ENCODE measurements around the gene ERCC6.

ERCC6 gene

GRCh38 chr10:49484486-49485235, 54.3 kb downstream of the ERCC6 start:
- H3K36me3 ChIP-seq (ENCODE audit: insufficient read depth, low read length) = no peaks in the 10 kb centered on the region
- H3K9me3 ChIP-seq (ENCODE audit: low read length) = no peaks in the 10 kb centered on the region
- H3K27me3 ChIP-seq (ENCODE audit: control insufficient read depth in 1 of 2, insufficient read depth in 2 of 2, low read length in 2 of 2) = no peaks in the 10 kb centered on the region
- no peak overlapping the region for H3K4me3 ChIP-seq (ENCODE audit: low read depth in 1 of 2, low read length in 2 of 2)
- no peak overlapping the region for H3K27ac ChIP-seq (ENCODE audit: low read depth, low read length)
- H3K9ac ChIP-seq (ENCODE audit: low read length) = no peak overlapping the region
- no peaks in the 10 kb centered on the region for H3K4me1 ChIP-seq (ENCODE audit: insufficient read depth, low read length)

GRCh38 chr10:49478819-49479218, 60.1 kb downstream of the ERCC6 start:
- H3K9ac ChIP-seq (ENCODE audit: low read length) = no peak overlapping the region
- H3K9me3 ChIP-seq (ENCODE audit: low read length) = no peaks in the 10 kb centered on the region
- H3K27ac ChIP-seq (ENCODE audit: low read depth, low read length) = no peak overlapping the region
- H3K4me3 ChIP-seq (ENCODE audit: low read depth in 1 of 2, low read length in 2 of 2) = no peak overlapping the region
- H3K4me1 ChIP-seq (ENCODE audit: insufficient read depth, low read length) = no peaks in the 10 kb centered on the region
- H3K36me3 ChIP-seq (ENCODE audit: insufficient read depth, low read length) = peaks cover 35% of the 10 kb centered on the region
- H3K27me3 ChIP-seq (ENCODE audit: control insufficient read depth in 1 of 2, insufficient read depth in 2 of 2, low read length in 2 of 2) = no peaks in the 10 kb centered on the region

GRCh38 chr10:49474901-49475300, 64.0 kb downstream of the ERCC6 start:
- no peak overlapping the region for H3K27ac ChIP-seq (ENCODE audit: low read depth, low read length)
- H3K9ac ChIP-seq (ENCODE audit: low read length) = no peak overlapping the region
- H3K4me1 ChIP-seq (ENCODE audit: insufficient read depth, low read length) = no peaks in the 10 kb centered on the region
- H3K27me3 ChIP-seq (ENCODE audit: control insufficient read depth in 1 of 2, insufficient read depth in 2 of 2, low read length in 2 of 2) = no peaks in the 10 kb centered on the region
- no peaks in the 10 kb centered on the region for H3K9me3 ChIP-seq (ENCODE audit: low read length)
- no peak overlapping the region for H3K4me3 ChIP-seq (ENCODE audit: low read depth in 1 of 2, low read length in 2 of 2)
- peaks cover 69% of the 10 kb centered on the region for H3K36me3 ChIP-seq (ENCODE audit: insufficient read depth, low read length)

DNA sequence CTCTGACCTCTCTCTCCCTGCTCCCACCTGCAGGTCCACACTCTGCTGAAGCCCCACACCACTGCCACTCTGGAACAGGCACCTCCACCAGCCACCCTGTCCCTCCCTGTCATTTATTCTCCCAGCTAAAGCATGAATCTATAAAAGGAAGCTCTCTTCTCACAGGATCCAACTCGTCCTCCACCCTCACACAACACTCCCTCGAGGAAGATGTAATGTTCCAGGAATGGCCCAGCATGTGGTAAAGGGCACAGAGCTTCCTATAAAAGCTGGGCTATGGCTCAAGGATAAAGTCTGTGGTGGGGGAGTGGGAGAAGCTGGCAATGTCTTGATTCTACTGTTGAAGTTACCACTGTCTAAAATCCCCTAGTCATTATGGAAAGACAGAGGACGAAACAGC, 67.4 kb downstream of the ERCC6 start:
- H3K9me3 ChIP-seq (ENCODE audit: low read length) = no peaks in the 10 kb centered on the region
- H3K4me3 ChIP-seq (ENCODE audit: low read depth in 1 of 2, low read length in 2 of 2) = no peak overlapping the region
- H3K27ac ChIP-seq (ENCODE audit: low read depth, low read length) = no peak overlapping the region
- H3K4me1 ChIP-seq (ENCODE audit: insufficient read depth, low read length) = no peaks in the 10 kb centered on the region
- H3K9ac ChIP-seq (ENCODE audit: low read length) = no peak overlapping the region
- H3K27me3 ChIP-seq (ENCODE audit: control insufficient read depth in 1 of 2, insufficient read depth in 2 of 2, low read length in 2 of 2) = no peaks in the 10 kb centered on the region
- H3K36me3 ChIP-seq (ENCODE audit: insufficient read depth, low read length) = peaks cover 65% of the 10 kb centered on the region

DNA sequence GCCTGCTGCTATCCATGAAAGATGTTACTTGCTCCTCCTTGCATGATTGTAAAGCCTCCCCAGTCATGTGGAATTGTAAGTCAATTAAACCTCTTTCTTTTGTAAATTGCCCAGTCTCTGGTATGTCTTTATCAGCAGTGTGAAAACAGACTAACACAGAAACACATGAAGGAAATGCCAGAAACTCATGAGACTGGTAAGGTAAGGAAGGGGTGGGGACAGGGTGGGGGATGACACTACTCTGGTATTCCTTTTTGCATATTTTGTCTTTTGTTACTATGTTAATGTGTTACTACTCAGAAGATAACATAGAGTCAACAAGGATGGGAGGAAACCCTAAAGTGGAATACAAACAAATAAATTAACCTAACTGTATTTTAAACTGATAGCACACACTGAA, 73.2 kb downstream of the ERCC6 start:
- Histone ChIP-seq H3K4me1 (ENCODE audit: insufficient read depth, low read length) (no peaks in the 10 kb centered on the region), H3K27me3 (ENCODE audit: control insufficient read depth in 1 of 2, insufficient read depth in 2 of 2, low read length in 2 of 2) (no peaks in the 10 kb centered on the region), H3K36me3 (ENCODE audit: insufficient read depth, low read length) (peaks cover 29% of the 10 kb centered on the region), H3K4me3 (ENCODE audit: low read depth in 1 of 2, low read length in 2 of 2) (no peak overlapping the region), H3K27ac (ENCODE audit: low read depth, low read length) (no peak overlapping the region), H3K9me3 (ENCODE audit: low read length) (no peaks in the 10 kb centered on the region), H3K9ac (ENCODE audit: low read length) (no peak overlapping the region)

Measured in muscle layer of colon (tissue), 2 donors.